Activated T-helper 2 cell treated with anti-CD3 and anti-CD28 coated beads, Interferon-gamma antibody, Interleukin-2, Interleukin-4, amounts not matched to agents 10 μg/mL and 5 μg/mL and 100 μg/mL, durations not matched to agents 14 hours and 24 hours and 36 hours (primary cell): ENCODE results near the gene ANKRD36B. TPM values are rescaled to one million over a fixed set of nuclear protein-coding genes. Genes with fewer than 3 reads are reported as not detected.
"Not testable (repeated sequence)": the region's sequence is repeated elsewhere in the genome, so short reads cannot be mapped to it uniquely, and the experiment has no call there.

ENCODE experiments used
- DNase-seq: peaks from one replicate; pipeline ENCODE4 v3.0.0; 2021; ENCODE audit warnings: low spot score
- H3K27ac Mint-ChIP-seq: one replicate; pipeline ENCODE4 v1.8.0; 2021; ENCODE audit warnings: mixed read lengths
- H3K27me3 Mint-ChIP-seq: one replicate; pipeline ENCODE4 v1.8.0; 2021; ENCODE audit warnings: low read depth, mixed read lengths
- H3K36me3 Mint-ChIP-seq: one replicate; pipeline ENCODE4 v1.8.0; 2021; ENCODE audit warnings: low read depth, mixed read lengths
- H3K4me1 Mint-ChIP-seq: one replicate; pipeline ENCODE4 v1.8.0; 2021; ENCODE audit warnings: low read depth, mixed read lengths
- H3K4me3 Mint-ChIP-seq: one replicate; pipeline ENCODE4 v1.8.0; 2021; ENCODE audit warnings: low read depth, mild to moderate bottlenecking, moderate library complexity, mixed read lengths
- H3K9me3 Mint-ChIP-seq: one replicate; pipeline ENCODE4 v1.8.0; 2021; ENCODE audit warnings: mixed read lengths
- intact Hi-C: fragments of 100-400 bp; cut with micrococcal nuclease; formaldehyde crosslinking; loops from one replicate; pipeline ENCODE4 v1.15.1; 2023
- total RNA-seq: library from RNA; stranded (reverse); gene quantifications from 2 replicates; pipeline ENCODE4 v1.2.3, GENCODE V29; 2022

ANKRD36B gene
- total RNA-seq, result 44.6 and 46.0 TPM in 2 replicates

DNA sequence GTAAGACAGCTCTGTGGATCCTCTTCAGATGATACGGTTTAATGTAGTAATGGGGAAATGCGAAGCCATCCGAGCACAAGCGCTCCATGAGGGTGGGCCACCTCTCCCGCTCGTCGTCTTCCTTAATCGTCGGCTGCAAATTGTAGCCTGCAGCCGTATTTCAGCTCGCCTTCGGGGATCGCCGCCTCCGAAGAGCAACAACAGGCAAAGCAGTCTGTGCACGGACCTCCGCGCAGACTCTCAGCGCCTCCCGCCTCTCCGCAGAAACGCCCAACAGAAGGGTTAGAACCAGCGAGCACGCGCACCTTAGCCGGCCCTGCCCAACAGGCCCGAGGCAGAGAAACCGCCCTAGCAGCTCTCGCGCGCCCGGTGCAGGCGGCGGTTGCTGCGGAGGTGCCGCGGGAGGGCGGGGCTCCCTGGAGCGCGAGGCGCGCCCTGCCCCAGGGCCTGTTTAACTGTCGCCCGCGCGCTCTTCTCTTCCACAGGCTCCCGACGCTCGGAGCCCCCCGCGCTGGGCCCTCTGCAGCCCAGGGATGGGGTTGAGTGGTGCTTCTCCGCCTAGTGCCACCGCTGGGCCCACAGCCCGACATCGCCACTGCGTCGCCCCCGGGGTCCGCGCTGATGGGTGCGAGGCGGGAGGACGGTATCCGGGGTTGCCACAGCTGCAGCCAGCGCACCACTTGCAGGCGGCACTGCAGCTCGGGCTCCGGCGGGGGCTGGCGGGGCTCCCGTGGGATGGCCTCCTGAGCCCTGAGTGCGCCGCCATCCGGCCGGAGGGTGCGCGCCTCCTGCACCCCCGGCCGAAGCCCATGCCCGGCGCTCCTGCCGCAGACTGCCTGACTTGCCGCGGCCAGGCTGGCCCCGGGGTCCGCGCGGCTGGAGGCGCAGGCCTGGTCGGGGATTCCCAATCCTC is at the start of gene ANKRD36B:
Gene ANKRD36B, minus strand, starts transcription at position 280 of the 913 bp plus-strand sequence. Its CDS starts 192 bp downstream, at position 88.
- Mint-ChIP-seq H3K4me3 (peak within 1 kb of the TSS; percentile 100), H3K27me3 (peaks cover 17% of the 10 kb centered on the region), H3K27ac (peak within 1 kb of the TSS; percentile 100), H3K36me3 (peaks cover 10% of the 10 kb centered on the region)
- peak; percentile 84 for DNase-seq
- H3K4me1 Mint-ChIP-seq, H3K9me3 Mint-ChIP-seq: not testable (repeated sequence)
- intact Hi-C loops, result loop anchor here (1.0 to 10.0 kb wide), 3 partner anchors 73 to 795 kb away; no protein-coding TSS in a partner anchor

DNA sequence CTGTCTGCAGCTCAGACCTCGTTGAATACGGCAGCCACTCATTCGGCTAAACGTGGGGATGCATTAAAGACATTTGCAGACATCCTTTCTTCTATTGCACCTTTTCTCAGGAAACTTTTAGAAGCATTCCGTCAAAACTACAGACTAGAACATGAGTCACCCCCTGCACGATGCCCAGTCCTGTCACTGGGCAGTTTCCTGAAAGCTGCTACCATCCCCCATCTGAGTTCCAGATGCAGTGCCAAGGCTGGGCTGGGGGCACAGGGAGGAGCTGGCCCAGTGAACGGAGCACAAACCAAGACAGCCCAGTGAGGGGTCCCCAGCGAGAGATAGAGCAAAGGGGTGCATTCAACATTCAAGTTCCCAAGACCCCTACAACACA is 36.4 kb upstream of the ANKRD36B start:
- H3K27ac Mint-ChIP-seq, H3K9me3 Mint-ChIP-seq, intact Hi-C loops, H3K4me1 Mint-ChIP-seq, DNase-seq, H3K4me3 Mint-ChIP-seq, H3K36me3 Mint-ChIP-seq: not testable (repeated sequence)
- peaks cover 16% of the 10 kb centered on the region for H3K27me3 Mint-ChIP-seq

- H3K4me1 Mint-ChIP-seq, DNase-seq, intact Hi-C loops, H3K36me3 Mint-ChIP-seq, H3K27ac Mint-ChIP-seq, H3K4me3 Mint-ChIP-seq, H3K9me3 Mint-ChIP-seq: not testable (repeated sequence)
- H3K27me3 Mint-ChIP-seq, result peaks cover 12% of the 10 kb centered on the region
These were observed 35.8 kb upstream of the ANKRD36B start for GRCh38 chr2:97625354-97626048.

- H3K9me3 Mint-ChIP-seq, H3K4me1 Mint-ChIP-seq, H3K4me3 Mint-ChIP-seq, H3K36me3 Mint-ChIP-seq, H3K27me3 Mint-ChIP-seq, intact Hi-C loops, H3K27ac Mint-ChIP-seq, DNase-seq: not testable (repeated sequence)
These were observed 33.3 kb upstream of the ANKRD36B start for GRCh38 chr2:97622976-97623375.

DNA sequence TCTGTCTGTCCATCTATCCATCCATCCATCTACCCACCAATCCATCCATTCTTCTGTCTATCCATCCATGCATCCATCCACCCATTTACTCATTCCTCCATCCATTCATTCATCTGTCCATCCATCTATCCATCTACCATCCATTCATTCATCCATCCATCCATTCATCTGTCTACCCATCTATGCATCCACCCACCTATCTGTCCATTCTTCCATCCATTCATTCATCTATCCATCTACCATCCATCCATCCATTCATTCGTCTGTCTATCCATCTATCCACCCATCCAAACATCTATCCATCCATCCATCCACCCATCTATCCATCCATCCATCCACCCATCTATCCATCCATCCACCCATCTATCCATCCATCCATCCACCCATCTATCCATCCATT is 30.8 kb upstream of the ANKRD36B start:
- H3K9me3 Mint-ChIP-seq, DNase-seq, H3K4me3 Mint-ChIP-seq, H3K36me3 Mint-ChIP-seq, H3K27ac Mint-ChIP-seq, intact Hi-C loops, H3K4me1 Mint-ChIP-seq, H3K27me3 Mint-ChIP-seq: not testable (repeated sequence)

DNA sequence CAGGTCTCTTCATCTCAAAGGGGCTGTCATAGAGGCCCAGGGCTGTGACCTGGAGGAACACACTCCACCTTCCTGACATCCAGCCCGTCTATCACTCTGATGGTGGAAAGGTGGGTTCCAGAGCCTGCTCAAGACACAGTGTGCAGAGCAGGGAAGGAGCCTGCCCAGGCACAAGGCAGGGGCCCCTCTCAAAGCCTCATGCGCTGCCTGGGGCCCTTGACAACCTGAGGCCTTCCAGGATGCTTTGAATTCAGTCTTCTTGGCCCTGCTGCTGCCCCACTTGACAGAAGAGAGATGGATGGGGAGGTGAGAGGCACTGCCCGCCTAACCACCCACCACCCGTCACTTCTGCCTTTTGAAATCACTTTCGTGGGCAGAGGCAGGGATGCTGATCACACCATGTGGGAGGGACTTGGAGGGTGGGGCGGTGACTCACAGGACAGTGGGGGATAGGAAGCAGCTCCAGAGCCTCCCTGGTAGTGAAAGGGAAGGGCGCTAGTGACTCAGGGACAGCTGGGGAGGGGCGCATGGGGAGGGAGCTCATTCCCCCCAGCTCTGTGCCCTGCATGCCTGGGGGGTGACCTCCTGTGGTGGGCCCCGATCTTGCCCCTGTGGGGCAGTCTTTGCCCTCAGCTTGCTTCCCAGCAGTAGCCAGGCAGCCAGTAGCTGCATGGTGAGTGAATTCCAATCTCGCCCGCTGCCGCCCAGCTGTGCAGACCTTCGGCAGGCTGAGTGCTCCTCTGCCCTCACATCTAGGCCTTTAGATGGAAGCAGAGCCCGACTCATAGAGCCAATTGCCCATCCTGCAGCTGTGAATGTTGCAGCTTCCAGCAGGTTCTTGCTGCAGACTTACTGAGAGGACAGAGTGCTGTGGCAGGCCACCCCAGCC is 29.5 kb upstream of the ANKRD36B start:
- H3K36me3 Mint-ChIP-seq, H3K27ac Mint-ChIP-seq, H3K4me1 Mint-ChIP-seq, H3K27me3 Mint-ChIP-seq, H3K4me3 Mint-ChIP-seq, H3K9me3 Mint-ChIP-seq, DNase-seq, intact Hi-C loops: not testable (repeated sequence)

GRCh38 chr2:97617911-97618310 is 28.2 kb upstream of the ANKRD36B start:
- intact Hi-C loops, result no loop called here
- Mint-ChIP-seq H3K4me3 (no peak overlapping the region), H3K9me3 (no peaks in the 10 kb centered on the region), H3K4me1 (peaks cover 4% of the 10 kb centered on the region), H3K27ac (no peak overlapping the region), H3K36me3 (no peaks in the 10 kb centered on the region), H3K27me3 (no peaks in the 10 kb centered on the region)
- no peak for DNase-seq

DNA sequence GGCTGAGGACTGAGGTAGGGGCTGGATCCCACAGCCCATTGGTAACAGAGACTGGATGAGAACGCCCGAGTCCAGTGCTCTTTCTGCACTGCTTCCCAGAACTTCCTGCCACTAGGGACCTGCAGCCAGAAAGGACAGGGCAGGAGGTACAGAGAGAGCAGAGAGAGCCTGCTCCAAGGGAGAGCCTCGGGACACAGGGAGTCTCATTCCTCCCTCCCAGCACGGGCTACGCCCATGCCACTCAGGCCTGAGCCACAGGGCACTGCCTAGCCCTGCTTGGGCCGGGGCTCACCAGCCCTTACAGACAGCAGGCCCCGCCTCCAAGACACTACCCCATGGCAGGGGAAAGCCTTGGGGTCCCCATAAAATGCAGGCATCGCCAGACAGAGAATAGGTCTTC is 26.1 kb upstream of the ANKRD36B start:
- DNase-seq, H3K4me3 Mint-ChIP-seq, H3K4me1 Mint-ChIP-seq, intact Hi-C loops, H3K27me3 Mint-ChIP-seq, H3K36me3 Mint-ChIP-seq, H3K27ac Mint-ChIP-seq, H3K9me3 Mint-ChIP-seq: not testable (repeated sequence)

GRCh38 chr2:97611895-97612294 is 22.2 kb upstream of the ANKRD36B start:
- H3K9me3 Mint-ChIP-seq, H3K4me3 Mint-ChIP-seq, H3K27ac Mint-ChIP-seq, DNase-seq, H3K4me1 Mint-ChIP-seq, H3K27me3 Mint-ChIP-seq, H3K36me3 Mint-ChIP-seq, intact Hi-C loops: not testable (repeated sequence)

DNA sequence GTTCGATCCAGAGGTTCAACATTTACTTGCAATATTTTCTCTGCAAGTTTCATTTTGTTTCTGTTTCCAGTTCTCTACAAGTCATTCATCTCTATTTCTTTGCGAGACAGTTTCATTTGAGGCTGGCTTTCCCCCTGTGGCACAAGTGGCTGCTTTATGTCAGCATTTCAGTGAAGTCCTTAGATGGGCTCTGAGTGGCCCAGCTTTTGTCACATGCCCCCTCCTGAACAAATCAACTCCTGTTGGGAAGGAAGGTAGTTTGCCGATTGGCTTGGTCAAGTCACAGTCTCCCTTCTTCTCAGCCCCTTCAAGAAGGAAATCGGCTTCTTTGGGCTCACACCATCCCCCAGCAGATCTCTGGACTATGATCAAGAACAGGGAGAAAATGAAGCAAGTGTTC is 19.1 kb upstream of the ANKRD36B start:
- intact Hi-C loops, H3K9me3 Mint-ChIP-seq, H3K4me3 Mint-ChIP-seq, H3K4me1 Mint-ChIP-seq, DNase-seq, H3K27ac Mint-ChIP-seq, H3K27me3 Mint-ChIP-seq, H3K36me3 Mint-ChIP-seq: not testable (repeated sequence)

- DNase-seq, H3K9me3 Mint-ChIP-seq, H3K4me1 Mint-ChIP-seq, H3K27ac Mint-ChIP-seq, intact Hi-C loops, H3K36me3 Mint-ChIP-seq, H3K27me3 Mint-ChIP-seq, H3K4me3 Mint-ChIP-seq: not testable (repeated sequence)
These were observed 16.1 kb upstream of the ANKRD36B start for GRCh38 chr2:97605524-97606339.

- H3K27me3 Mint-ChIP-seq, H3K36me3 Mint-ChIP-seq, H3K27ac Mint-ChIP-seq, H3K9me3 Mint-ChIP-seq, H3K4me3 Mint-ChIP-seq, H3K4me1 Mint-ChIP-seq, DNase-seq, intact Hi-C loops: not testable (repeated sequence)
These were observed 15.4 kb upstream of the ANKRD36B start for GRCh38 chr2:97605109-97605508.
